GM19035 (cell line): ENCODE results near the gene TUBA8.
"Not testable (repeated sequence)": the region's sequence is repeated elsewhere in the genome, so short reads cannot be mapped to it uniquely, and the experiment has no call there.

ENCODE experiments used
- ATAC-seq: cut with Tn5 transposase; IDR thresholded peaks from one replicate; pipeline ENCODE4 v1.9.1; 2021; ENCODE audit not compliant: unreplicated experiment

The TUBA8 gene

GRCh38 chr22:18165356-18165755, 54.7 kb downstream of the TUBA8 start:
- ATAC-seq: not testable (repeated sequence)

- not testable (repeated sequence) for ATAC-seq
Observed at GRCh38 chr22:18170284-18170683, 59.7 kb downstream of the TUBA8 start.

- ATAC-seq: not testable (repeated sequence)
Observed at GRCh38 chr22:18172203-18172602, 61.6 kb downstream of the TUBA8 start.

- ATAC-seq: not testable (repeated sequence)
Observed at GRCh38 chr22:18172776-18173175, 62.2 kb downstream of the TUBA8 start.

- ATAC-seq: not testable (repeated sequence)
Observed at GRCh38 chr22:18173441-18173840, 62.8 kb downstream of the TUBA8 start.
